ENCODE data around the gene PIGC.
A peak's percentile ranks its signal among the peaks of the same experiment; 100 is the strongest.
"Not testable (repeated sequence)": the region's sequence is repeated elsewhere in the genome, so short reads cannot be mapped to it uniquely, and the experiment has no call there.

The PIGC gene

DNA sequence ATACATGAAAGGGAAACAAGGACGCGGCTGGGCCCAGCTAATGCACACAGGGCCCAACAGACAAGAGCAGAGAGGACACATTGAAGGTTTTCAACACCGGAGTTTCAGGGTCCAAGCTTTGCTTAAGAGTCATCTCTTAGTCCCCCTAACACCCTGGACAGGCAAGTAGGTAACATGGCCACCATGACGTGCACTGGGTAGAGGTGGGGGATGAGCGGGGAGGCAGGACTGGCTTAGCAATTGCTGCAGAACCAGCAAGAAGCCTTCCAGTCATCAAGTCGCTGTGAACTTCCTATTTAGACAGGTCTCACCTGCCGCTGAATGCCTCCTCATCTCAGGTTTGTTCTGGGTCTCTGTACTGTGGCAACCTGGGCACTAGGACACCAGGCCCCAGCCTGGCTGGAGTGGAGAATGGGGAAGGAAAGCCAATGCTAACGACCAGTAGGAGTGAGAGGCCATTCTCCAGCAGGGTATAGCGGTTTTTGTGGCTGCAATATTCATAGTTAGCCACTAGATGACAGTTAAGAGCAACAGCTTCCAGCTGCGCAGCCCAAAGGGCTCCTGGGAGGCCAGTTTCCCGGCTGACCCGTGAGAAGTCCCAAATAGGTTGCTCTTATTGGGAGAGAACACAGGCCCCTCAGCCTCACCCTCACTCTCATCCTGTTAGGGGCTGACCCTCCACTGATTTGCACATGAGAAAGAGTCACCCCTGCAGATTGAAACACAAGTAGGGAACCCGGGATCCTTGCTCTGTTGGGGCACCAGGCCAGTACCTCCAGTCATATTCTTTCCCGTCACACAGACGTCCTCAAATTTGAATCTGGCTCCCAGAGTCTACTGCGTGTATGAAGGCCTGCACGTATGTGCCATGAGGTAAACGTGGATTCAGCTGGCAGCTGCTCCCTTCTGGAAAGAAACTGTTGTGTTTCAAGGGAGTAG is 6.0 kb upstream of the PIGC start:
- FAIRE-seq, result no peak
- peak; percentile 90 for TF ChIP-seq CTCF (IDR thresholded peaks at IDR 0.05; ENCODE audit: insufficient read depth, missing control alignments)
- no peak for DNase-seq (ENCODE audit: insufficient read length, low spot score)

GRCh38 chr1:172448995-172449584 is 5.2 kb upstream of the PIGC start:
- no peak for TF ChIP-seq CTCF (IDR thresholded peaks at IDR 0.05; ENCODE audit: insufficient read depth, missing control alignments)
- FAIRE-seq (no peak), DNase-seq (ENCODE audit: insufficient read length, low spot score) (no peak)

DNA sequence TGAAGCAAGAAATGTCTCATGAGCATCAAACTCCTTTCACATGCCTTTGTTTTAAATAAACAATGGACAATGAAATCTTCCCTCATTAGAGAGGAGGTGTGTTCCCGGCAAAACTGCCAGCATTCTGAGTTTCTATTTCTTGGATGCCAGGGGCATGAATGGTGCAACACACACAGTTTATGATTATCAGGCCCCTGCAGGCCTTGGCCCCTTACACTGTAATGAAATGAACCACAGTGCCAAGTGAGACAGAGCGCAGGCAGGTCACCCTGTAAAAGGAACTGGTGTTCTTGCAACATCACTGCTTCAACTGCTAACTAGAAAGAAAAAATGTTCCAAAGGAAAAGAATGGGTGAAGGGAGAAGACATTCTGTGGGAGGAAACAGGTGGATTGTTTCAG is 3.8 kb upstream of the PIGC start:
- TF ChIP-seq CTCF (IDR thresholded peaks at IDR 0.05; ENCODE audit: insufficient read depth, missing control alignments), result no peak
- no peak for FAIRE-seq
- DNase-seq (ENCODE audit: insufficient read length, low spot score), result no peak

DNA sequence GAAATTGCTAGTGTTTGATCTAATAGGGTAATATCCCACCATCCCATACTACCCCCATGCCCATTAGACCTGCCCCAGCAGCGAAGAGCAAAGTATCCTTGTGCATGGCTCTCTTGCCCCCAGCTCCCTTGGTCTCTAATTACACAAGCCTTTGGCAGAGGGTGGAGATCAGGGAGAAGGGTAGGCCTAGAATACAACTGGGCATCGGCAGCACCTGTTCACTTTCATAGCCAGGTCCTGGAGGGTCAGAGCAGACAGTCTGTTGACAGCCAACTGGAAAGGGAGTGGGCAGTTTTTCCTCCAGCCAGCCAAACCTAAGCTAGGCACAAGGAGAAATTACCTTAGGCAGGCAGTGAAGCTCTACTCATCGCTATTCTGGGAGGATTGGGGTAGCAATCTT is 2.7 kb upstream of the PIGC start:
- TF ChIP-seq CTCF (IDR thresholded peaks at IDR 0.05; ENCODE audit: insufficient read depth, missing control alignments), result no peak
- DNase-seq (ENCODE audit: insufficient read length, low spot score) (no peak), FAIRE-seq (no peak)

DNA sequence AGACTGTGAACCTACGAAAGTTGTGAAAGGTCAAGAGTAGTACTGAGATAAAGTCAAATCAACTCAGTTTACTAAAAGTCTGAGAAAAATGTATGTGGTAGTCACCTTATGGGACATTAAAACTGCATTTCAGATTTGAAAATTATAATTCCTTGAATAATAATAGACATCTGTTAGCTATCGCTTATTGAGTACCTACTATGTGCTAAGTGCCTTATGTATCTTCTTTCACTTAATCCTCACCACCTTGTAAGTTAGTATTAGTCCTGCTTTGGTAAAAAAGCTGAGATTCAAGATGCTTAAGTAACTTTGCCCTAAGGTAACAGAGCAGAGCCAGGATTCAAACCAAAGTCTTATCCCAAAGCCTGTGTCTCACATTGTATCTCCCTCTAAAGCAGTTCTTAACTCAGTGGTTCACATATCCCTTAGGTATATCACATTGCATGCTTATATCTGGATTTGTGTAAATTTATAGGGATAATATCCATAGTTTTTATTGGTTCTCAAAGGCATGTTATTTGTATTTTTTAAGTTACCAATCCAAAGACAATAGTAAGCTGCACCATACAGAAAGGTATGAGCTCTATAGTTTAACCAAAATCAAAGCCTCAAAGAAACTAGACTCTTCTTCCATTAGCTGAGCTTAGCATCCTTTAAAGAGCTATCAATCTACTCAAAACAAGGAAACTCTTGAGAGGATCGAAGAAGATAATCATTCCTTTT is 865 bp downstream of the PIGC start:
- FAIRE-seq, result peak; percentile 64
- no peak for DNase-seq (ENCODE audit: insufficient read length, low spot score)
- no peak for TF ChIP-seq CTCF (IDR thresholded peaks at IDR 0.05; ENCODE audit: insufficient read depth, missing control alignments)

GRCh38 chr1:172442404-172442803 is 1.5 kb downstream of the PIGC start:
- DNase-seq (ENCODE audit: insufficient read length, low spot score) (no peak), FAIRE-seq (no peak)
- TF ChIP-seq CTCF (IDR thresholded peaks at IDR 0.05; ENCODE audit: insufficient read depth, missing control alignments), result no peak

GRCh38 chr1:172437183-172437582 is 6.7 kb downstream of the PIGC start:
- not testable (repeated sequence) for DNase-seq (ENCODE audit: insufficient read length, low spot score); FAIRE-seq

All from D721Med (cell line).